Neural cell (in vitro differentiated cells): ENCODE results near the gene TEX9.

Source experiments
- EP300 ChIP-seq: fragments of 450-650 bp; conservative IDR thresholded peaks from 2 replicates; pipeline ENCODE4 v1.6.1; 2014; ENCODE audit warnings: antibody characterized with exemption, mild to moderate bottlenecking, moderate library complexity; ENCODE audit not compliant: poor library complexity, severe bottlenecking
- EZH2 ChIP-seq: fragments of 200-600, 300-800 bp; shearing (Covaris generic), sonication (generic); IDR thresholded peaks from 2 replicates; pipeline ENCODE4 v1.6.1; 2014; ENCODE audit warnings: antibody characterized with exemption, low read length, borderline replicate concordance, mild to moderate bottlenecking; ENCODE audit not compliant: insufficient read depth, poor library complexity, severe bottlenecking
- MXI1 ChIP-seq: fragments of 450-650 bp; conservative IDR thresholded peaks from 2 replicates; pipeline ENCODE4 v1.6.1; 2014; ENCODE audit warnings: antibody characterized with exemption, mild to moderate bottlenecking; ENCODE audit not compliant: poor library complexity, severe bottlenecking
- POLR2AphosphoS5 ChIP-seq: IDR thresholded peaks from 2 replicates; pipeline ENCODE4 v1.6.1; 2012
- RAD21 ChIP-seq: fragments of 450-650 bp; conservative IDR thresholded peaks from 2 replicates; pipeline ENCODE4 v1.6.1; 2014; ENCODE audit warnings: antibody characterized with exemption, mild to moderate bottlenecking, moderate library complexity
- TAF1 ChIP-seq: IDR thresholded peaks from 2 replicates; pipeline ENCODE4 v1.6.1; 2012; ENCODE audit warnings: low read depth
- TF ChIP-seq, protein P1 (sequence below): fragments of 450-650 bp; IDR thresholded peaks from 2 replicates; pipeline ENCODE4 v1.5.1; 2014; ENCODE audit warnings: antibody characterized with exemption, mild to moderate bottlenecking, moderate library complexity; ENCODE audit not compliant: poor library complexity, severe bottlenecking

DNA sequence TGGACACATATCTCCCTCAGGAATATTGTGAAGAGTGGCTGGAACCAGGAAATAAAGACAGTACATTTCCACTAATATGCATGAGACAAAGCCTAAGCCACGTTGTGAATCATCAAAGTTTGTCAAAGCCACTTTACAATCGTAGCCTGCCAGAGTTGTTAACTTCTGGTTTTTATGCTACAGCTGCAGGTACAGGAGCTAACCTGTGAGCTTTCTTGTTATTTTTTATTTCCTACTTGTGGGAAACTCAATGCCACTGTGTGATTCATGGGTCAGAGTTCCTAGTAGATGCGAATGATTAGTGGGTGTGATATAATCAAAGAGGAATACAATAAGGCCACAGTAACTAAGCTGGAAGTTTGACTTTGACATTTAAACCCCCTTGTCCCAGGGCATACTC lies 44.4 kb upstream of the TEX9 start:
- TF ChIP-seq, protein P1, sequence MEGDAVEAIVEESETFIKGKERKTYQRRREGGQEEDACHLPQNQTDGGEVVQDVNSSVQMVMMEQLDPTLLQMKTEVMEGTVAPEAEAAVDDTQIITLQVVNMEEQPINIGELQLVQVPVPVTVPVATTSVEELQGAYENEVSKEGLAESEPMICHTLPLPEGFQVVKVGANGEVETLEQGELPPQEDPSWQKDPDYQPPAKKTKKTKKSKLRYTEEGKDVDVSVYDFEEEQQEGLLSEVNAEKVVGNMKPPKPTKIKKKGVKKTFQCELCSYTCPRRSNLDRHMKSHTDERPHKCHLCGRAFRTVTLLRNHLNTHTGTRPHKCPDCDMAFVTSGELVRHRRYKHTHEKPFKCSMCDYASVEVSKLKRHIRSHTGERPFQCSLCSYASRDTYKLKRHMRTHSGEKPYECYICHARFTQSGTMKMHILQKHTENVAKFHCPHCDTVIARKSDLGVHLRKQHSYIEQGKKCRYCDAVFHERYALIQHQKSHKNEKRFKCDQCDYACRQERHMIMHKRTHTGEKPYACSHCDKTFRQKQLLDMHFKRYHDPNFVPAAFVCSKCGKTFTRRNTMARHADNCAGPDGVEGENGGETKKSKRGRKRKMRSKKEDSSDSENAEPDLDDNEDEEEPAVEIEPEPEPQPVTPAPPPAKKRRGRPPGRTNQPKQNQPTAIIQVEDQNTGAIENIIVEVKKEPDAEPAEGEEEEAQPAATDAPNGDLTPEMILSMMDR = no peak
- no peak for TF ChIP-seq POLR2AphosphoS5
- no peak for TF ChIP-seq EZH2
- TF ChIP-seq MXI1 = no peak
- no peak for TF ChIP-seq EP300
- TF ChIP-seq TAF1 = no peak
- TF ChIP-seq RAD21 = no peak
